ENCODE measurements around the gene RAD51B. TPM values are rescaled to one million over a fixed set of nuclear protein-coding genes. Genes with fewer than 3 reads are reported as not detected.

Gene RAD51B
- total RNA-seq, 6 experiments from 2014 or later: 2.7 to 5.8 (median 4.3) TPM

- peak overlapping the region in 2 of 3 donors; percentile 60 to 91 for H3K27ac ChIP-seq
- ATAC-seq: no peak
These were observed 658.0 kb downstream of the RAD51B start for GRCh38 chr14:68477461-68478085.

GRCh38 chr14:68479247-68479646 lies 659.7 kb downstream of the RAD51B start:
- no peaks in the 10 kb centered on the region for H3K9me3 ChIP-seq
- no peak overlapping the region for H3K27ac ChIP-seq
- H3K27me3 ChIP-seq: no peaks in the 10 kb centered on the region
- intact Hi-C loops (cut with DNase I): no loop called here
- no peak overlapping the region for H3K4me3 ChIP-seq
- no peak for ATAC-seq
- DNase-seq: no peak
- TF ChIP-seq POLR2A (IDR thresholded peaks at IDR 0.05): no peak
- TF ChIP-seq CTCF (IDR thresholded peaks at IDR 0.05): no peak
- WGBS (ENCODE audit: insufficient coverage, low coverage, low lambda C conversion rate, missing lambda C conversion rate): 64% methylated on average over 3 of the region's 3 CpGs
- H3K36me3 ChIP-seq: no peaks in the 10 kb centered on the region
- peaks cover 0 to 43% (median 16%) of the 10 kb centered on the region in 4 donors for H3K4me1 ChIP-seq

More at GRCh38 chr14:68477461-68478085, 658.0 kb downstream of the RAD51B start:
- DNase-seq: no peak
- H3K4me3 ChIP-seq: no peak overlapping the region
- TF ChIP-seq CTCF (IDR thresholded peaks at IDR 0.05): no peak
- TF ChIP-seq POLR2A (IDR thresholded peaks at IDR 0.05): no peak
- H3K4me1 ChIP-seq: peaks cover 0 to 58% (median 22%) of the 10 kb centered on the region in 4 donors
- no peaks in the 10 kb centered on the region for H3K9me3 ChIP-seq
- no peaks in the 10 kb centered on the region for H3K27me3 ChIP-seq
- whole genome bisulfite sequencing (ENCODE audit: insufficient coverage, low coverage, low lambda C conversion rate, missing lambda C conversion rate): 85% methylated on average over 6 of the region's 8 CpGs
- no peaks in the 10 kb centered on the region for H3K36me3 ChIP-seq
- intact Hi-C loops (cut with DNase I): no loop called here

- DNase-seq: no peak
- Histone ChIP-seq H3K4me3 (no peak overlapping the region), H3K9me3 (no peaks in the 10 kb centered on the region), H3K36me3 (no peaks in the 10 kb centered on the region), H3K27ac (peak overlapping the region in 1 of 3 donors; percentile 34), H3K4me1 (peaks cover 0 to 37% (median 14%) of the 10 kb centered on the region in 4 donors), H3K27me3 (no peaks in the 10 kb centered on the region)
- intact Hi-C loops (cut with DNase I): no loop called here
- ATAC-seq: peak in 1 of 4 donors; percentile 5
- TF ChIP-seq POLR2A (IDR thresholded peaks at IDR 0.05) (no peak), CTCF (IDR thresholded peaks at IDR 0.05) (no peak)
- 68% methylated on average over 2 of the region's 2 CpGs for WGBS (ENCODE audit: insufficient coverage, low coverage, low lambda C conversion rate, missing lambda C conversion rate)
These were observed 662.4 kb downstream of the RAD51B start for GRCh38 chr14:68482018-68482417.

- ATAC-seq (no peak), DNase-seq (no peak)
- H3K9me3 ChIP-seq: no peaks in the 10 kb centered on the region
- peak overlapping the region in 1 of 3 donors; percentile 34 for H3K27ac ChIP-seq
- TF ChIP-seq POLR2A (IDR thresholded peaks at IDR 0.05) (no peak), CTCF (IDR thresholded peaks at IDR 0.05) (no peak)
- H3K36me3 ChIP-seq: no peaks in the 10 kb centered on the region
- peaks cover 0 to 41% (median 16%) of the 10 kb centered on the region in 4 donors for H3K4me1 ChIP-seq
- no peak overlapping the region for H3K4me3 ChIP-seq
- no peaks in the 10 kb centered on the region for H3K27me3 ChIP-seq
- intact Hi-C loops (cut with DNase I): no loop called here
- WGBS (ENCODE audit: insufficient coverage, low coverage, low lambda C conversion rate, missing lambda C conversion rate): 89% methylated on average over 1 of the region's 1 CpG
These were observed 663.3 kb downstream of the RAD51B start for GRCh38 chr14:68482772-68483395.
